Thoracic aorta (tissue), 2 donors: ENCODE data around the gene SLC44A1. TPM values are rescaled to one million over a fixed set of nuclear protein-coding genes. Genes with fewer than 3 reads are reported as not detected.

Source experiments
- ATAC-seq: fragments of 150-250 bp; one replicate; pipeline ENCODE4 v1.8.0; 2017; ENCODE audit warnings: low read depth; ENCODE audit not compliant: insufficient number of reproducible peaks, low FRiP score
- DNase-seq: peaks from one replicate; pipeline ENCODE4 v3.0.0-alpha.2; 2020; ENCODE audit warnings: low spot score
- H3K27ac ChIP-seq, 2 donors: fragments of 200-600 bp; sonication (generic); 1 replicate in 1 of 2; 2 replicates in 1 of 2; pipeline ENCODE4 v1.5.1; 2016; ENCODE audit warnings: mild to moderate bottlenecking in 2 of 2, moderate library complexity in 2 of 2
- H3K27me3 ChIP-seq: fragments of 200-600 bp; sonication (generic); replicated peaks from 2 replicates; pipeline ENCODE4 v1.6.0; 2016; ENCODE audit warnings: mild to moderate bottlenecking; ENCODE audit not compliant: insufficient read depth
- H3K36me3 ChIP-seq: fragments of 200-600 bp; sonication (generic); one replicate; pipeline ENCODE4 v1.5.1; 2016
- H3K4me1 ChIP-seq, 2 donors: fragments of 200-600 bp; sonication (generic); 1 replicate in 1 of 2; 2 replicates in 1 of 2; pipeline versions ENCODE4 v1.5.1 to v1.6.0; 2016; ENCODE audit warnings: low read depth in 2 of 2, mild to moderate bottlenecking in 1 of 2; ENCODE audit not compliant: control insufficient read depth in 1 of 2
- H3K4me3 ChIP-seq: fragments of 200-600 bp; sonication (generic); 2 replicates; pipeline ENCODE4 v1.5.1; 2016; ENCODE audit warnings: mild to moderate bottlenecking
- H3K9me3 ChIP-seq: fragments of 200-600 bp; sonication (generic); 2 replicates; pipeline ENCODE4 v1.5.1; 2016
- total RNA-seq, 2 donors: library from RNA; depleted of rRNA; stranded (reverse); fragments of >200 nt; gene quantifications; one replicate each; pipeline versions ENCODE4 v1.1.0 to v1.2.3, GENCODE V29; 2016
- TF ChIP-seq, protein P1 (sequence below): fragments of 200-600 bp; sonication (generic); IDR thresholded peaks from one replicate; pipeline ENCODE4 v1.5.1; 2019; ENCODE audit warnings: antibody characterized with exemption

SLC44A1 gene
- total RNA-seq, 2 donors from 2014 or later, result 33.9 to 58.8 TPM

DNA sequence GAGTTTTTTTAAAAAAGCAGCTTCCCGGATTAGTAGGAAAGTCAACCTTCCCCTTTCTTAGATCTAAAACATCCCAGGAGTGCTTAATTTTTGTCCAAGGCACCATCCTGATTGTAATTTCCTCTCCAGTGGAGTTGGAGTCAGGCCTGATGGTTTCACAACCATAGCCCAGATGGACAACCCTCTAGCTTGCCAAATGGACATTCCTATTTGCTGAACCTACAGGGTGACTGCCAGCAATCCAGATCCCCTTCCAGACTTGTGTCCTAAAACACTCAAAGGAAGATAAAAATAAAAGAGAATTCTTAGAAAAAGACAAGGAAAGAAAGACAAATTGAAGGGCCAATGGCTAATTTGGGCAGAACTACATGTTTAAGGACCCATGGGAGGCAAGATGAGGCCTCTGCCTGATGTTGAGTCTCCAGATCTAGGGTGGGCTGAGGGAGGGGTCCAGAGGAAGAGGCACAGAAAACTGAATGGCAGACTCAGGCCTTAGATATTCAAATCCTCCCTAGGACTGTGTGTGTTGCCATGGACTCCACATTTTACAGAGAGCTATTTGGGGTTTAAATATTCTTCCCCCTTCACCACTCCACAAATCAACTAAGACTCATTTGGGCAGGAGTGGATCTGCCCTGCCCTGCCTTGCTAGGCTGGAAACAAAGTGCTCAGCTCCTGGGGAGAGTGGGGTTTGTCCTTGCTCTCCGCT lies 38.5 kb upstream of the SLC44A1 start:
- Histone ChIP-seq H3K36me3 (no peaks in the 10 kb centered on the region), H3K4me3 (peak overlapping the region; percentile 28), H3K27me3 (no peaks in the 10 kb centered on the region), H3K9me3 (no peaks in the 10 kb centered on the region), H3K27ac (peak overlapping the region; percentile 73 to 80), H3K4me1 (peaks cover 2 to 27% of the 10 kb centered on the region in 2 donors)
- ATAC-seq (peak; percentile 80), DNase-seq (peak; percentile 26)
- TF ChIP-seq, protein P1, sequence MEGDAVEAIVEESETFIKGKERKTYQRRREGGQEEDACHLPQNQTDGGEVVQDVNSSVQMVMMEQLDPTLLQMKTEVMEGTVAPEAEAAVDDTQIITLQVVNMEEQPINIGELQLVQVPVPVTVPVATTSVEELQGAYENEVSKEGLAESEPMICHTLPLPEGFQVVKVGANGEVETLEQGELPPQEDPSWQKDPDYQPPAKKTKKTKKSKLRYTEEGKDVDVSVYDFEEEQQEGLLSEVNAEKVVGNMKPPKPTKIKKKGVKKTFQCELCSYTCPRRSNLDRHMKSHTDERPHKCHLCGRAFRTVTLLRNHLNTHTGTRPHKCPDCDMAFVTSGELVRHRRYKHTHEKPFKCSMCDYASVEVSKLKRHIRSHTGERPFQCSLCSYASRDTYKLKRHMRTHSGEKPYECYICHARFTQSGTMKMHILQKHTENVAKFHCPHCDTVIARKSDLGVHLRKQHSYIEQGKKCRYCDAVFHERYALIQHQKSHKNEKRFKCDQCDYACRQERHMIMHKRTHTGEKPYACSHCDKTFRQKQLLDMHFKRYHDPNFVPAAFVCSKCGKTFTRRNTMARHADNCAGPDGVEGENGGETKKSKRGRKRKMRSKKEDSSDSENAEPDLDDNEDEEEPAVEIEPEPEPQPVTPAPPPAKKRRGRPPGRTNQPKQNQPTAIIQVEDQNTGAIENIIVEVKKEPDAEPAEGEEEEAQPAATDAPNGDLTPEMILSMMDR, result no peak

DNA sequence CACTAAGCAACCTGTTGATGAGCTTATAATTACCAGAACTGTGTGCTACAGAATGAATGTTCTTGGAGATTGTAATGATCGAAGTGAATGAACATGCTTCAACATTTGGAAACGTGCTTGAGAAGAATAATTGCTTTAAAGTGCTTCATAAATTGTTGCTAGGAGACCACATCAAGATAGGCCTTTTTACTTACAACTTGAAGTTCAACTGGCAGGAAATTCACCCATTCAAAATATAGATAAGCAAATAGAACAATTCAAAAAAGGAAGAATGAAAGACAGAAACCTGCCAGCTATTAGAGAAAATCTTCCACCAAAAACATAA lies 38.0 kb upstream of the SLC44A1 start:
- no peak overlapping the region for H3K4me3 ChIP-seq
- no peak for DNase-seq
- H3K4me1 ChIP-seq, result peaks cover 2 to 27% of the 10 kb centered on the region in 2 donors
- peak overlapping the region; percentile 73 to 80 for H3K27ac ChIP-seq
- H3K27me3 ChIP-seq, result no peaks in the 10 kb centered on the region
- TF ChIP-seq, protein P1, result no peak
- no peak for ATAC-seq
- no peaks in the 10 kb centered on the region for H3K36me3 ChIP-seq
- no peaks in the 10 kb centered on the region for H3K9me3 ChIP-seq

DNA sequence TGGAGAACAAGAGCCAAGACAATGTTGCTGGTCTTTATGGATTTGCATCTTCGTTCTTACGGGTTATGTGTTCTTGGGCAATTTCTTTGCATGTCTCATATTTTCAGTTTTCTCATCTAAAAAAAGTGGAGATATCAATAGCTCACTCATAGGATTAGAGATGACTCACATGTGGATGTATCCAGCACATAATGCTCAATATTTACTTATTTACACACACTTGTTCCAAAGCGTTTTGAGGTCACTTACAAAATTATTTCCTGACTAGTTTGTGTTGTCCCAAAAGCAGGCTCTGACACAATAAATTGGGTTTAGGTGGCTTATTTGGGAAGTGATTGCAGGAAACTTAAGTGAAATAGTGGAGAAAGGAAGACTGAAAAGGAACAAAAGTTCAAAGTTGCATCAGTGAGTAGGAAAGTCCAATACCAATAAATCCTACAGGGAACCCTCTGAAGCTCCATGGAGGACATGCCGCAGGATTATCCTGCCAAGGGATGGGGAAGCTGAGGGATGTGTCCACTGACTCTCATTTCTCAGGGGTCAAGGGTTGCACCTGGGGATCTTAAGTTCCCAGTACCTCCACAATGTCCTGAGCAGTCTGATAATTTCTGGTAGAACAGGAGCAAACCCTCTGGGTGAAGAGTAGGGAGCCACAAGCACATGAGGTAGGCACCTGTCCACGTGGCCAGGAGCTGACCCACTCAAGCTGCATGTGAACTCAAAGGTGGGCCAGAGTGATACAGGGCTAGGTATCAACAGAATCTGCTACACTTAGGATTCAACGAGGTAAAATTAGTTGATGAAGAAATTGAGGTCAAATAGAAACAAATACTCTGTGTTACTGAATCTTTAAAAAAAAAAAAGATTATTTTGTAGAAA lies 37.4 kb upstream of the SLC44A1 start:
- ATAC-seq, result no peak
- H3K4me3 ChIP-seq, result no peak overlapping the region
- H3K36me3 ChIP-seq, result no peaks in the 10 kb centered on the region
- no peaks in the 10 kb centered on the region for H3K27me3 ChIP-seq
- H3K4me1 ChIP-seq, result peaks cover 2 to 27% of the 10 kb centered on the region in 2 donors
- TF ChIP-seq, protein P1, result no peak
- H3K9me3 ChIP-seq, result no peaks in the 10 kb centered on the region
- peak overlapping the region; percentile 73 to 80 for H3K27ac ChIP-seq
- DNase-seq, result no peak

DNA sequence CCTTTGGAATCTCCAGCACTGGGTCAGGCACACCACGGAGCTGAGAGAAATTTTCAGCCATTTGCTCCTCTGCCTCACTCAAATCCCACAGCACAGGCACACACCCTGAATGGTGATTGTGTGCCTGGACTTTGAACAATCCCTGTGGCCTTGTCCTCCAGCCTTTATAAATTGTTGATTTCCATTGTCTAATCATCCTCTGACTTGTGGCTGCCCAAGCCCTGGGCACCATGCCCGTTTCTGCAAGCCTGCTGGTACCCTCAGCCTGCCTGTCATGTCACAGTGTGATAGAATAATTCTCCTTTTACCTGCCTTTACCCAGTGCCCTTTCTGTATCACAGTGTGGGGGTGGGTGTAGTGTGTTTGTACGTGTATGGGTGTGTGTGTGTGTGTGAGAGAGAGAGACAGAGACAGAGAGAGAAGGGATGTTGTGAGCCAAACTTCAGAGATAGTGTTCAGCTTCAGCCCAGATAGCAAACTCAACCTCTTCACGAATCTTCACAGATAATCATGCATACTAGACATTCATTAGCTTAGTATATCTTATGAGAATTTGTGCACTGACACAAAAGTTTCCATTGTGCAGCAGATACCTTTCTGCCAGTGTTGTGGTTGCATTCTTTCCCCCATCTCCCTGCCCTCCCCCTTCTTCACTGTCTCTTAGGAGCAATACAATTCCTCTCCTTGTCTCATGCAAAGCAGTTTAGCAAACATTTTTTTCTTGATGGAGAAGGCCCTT lies 27.8 kb upstream of the SLC44A1 start:
- TF ChIP-seq, protein P1, result no peak
- Histone ChIP-seq H3K36me3 (no peaks in the 10 kb centered on the region), H3K27me3 (no peaks in the 10 kb centered on the region), H3K27ac (no peak overlapping the region), H3K4me1 (no peaks in the 10 kb centered on the region), H3K9me3 (no peaks in the 10 kb centered on the region), H3K4me3 (no peak overlapping the region)
- no peak for DNase-seq
- ATAC-seq, result no peak

DNA sequence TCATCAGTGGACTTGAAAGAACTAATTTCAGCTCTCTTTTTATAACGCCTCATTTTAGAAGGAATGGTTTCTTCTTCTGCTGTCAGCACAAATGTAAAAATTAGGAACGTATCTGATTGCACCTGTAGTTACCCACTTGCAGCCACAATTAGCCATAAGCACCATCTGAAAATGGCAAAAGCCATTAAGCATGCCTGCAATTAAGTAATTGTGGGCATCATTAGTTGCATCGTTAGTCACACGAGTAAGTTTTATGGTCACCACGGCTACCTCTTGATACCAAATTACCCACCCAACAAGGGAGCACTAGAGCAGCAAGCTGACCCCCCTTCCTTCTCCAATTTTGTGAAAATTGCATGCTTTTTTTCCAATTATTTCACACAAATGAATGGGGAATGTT lies 25.8 kb upstream of the SLC44A1 start:
- DNase-seq, result no peak
- Histone ChIP-seq H3K4me1 (no peaks in the 10 kb centered on the region), H3K9me3 (peaks cover 6% of the 10 kb centered on the region), H3K27ac (no peak overlapping the region), H3K36me3 (no peaks in the 10 kb centered on the region), H3K4me3 (no peak overlapping the region), H3K27me3 (no peaks in the 10 kb centered on the region)
- no peak for ATAC-seq
- TF ChIP-seq, protein P1, result no peak
